HTERT RPE-1 (cell line): ENCODE results near the gene CARD14.
"Not testable (repeated sequence)": the region's sequence is repeated elsewhere in the genome, so short reads cannot be mapped to it uniquely, and the experiment has no call there.

Experiments
- in situ Hi-C: fragments of 300-500 bp; cut with MboI; formaldehyde crosslinking; loops from 4 replicates; pipeline ENCODE4 v1.14.3; 2020; ENCODE audit warnings: low sequenced_read_pairs

CARD14 gene

GRCh38 chr17:80248001-80248893 lies 78.4 kb downstream of the CARD14 start:
- in situ Hi-C loops: no loop called here

- in situ Hi-C loops: no loop called here
These were observed 79.3 kb downstream of the CARD14 start for GRCh38 chr17:80248894-80249710.

GRCh38 chr17:80251966-80252365 lies 82.1 kb downstream of the CARD14 start:
- in situ Hi-C loops: no loop called here

- in situ Hi-C loops: no loop called here
These were observed 83.0 kb downstream of the CARD14 start for GRCh38 chr17:80252871-80253270.

GRCh38 chr17:80253631-80254395 lies 84.0 kb downstream of the CARD14 start:
- in situ Hi-C loops: no loop called here

GRCh38 chr17:80254396-80255251 lies 84.8 kb downstream of the CARD14 start:
- in situ Hi-C loops: no loop called here

GRCh38 chr17:80256034-80256350 lies 86.2 kb downstream of the CARD14 start:
- in situ Hi-C loops: no loop called here

- in situ Hi-C loops: no loop called here
These were observed 87.9 kb downstream of the CARD14 start for GRCh38 chr17:80257716-80258213.

- in situ Hi-C loops: not testable (repeated sequence)
These were observed 88.5 kb downstream of the CARD14 start for GRCh38 chr17:80258296-80258695.
